ENCODE measurements around the gene CPNE6.
"Not testable (repeated sequence)": the region's sequence is repeated elsewhere in the genome, so short reads cannot be mapped to it uniquely, and the experiment has no call there.

CPNE6 gene

GRCh38 chr14:24071144-24071697 lies at the start of gene CPNE6:
CPNE6 (plus strand) TSS chr14:24071562; CDS start chr14:24072937, 1,375 bp downstream.
- H3K27ac Mint-ChIP-seq: no peak within 1 kb of the TSS
- DNase-seq: peak in 1 of 2 donors; percentile 37
- H3K27me3 Mint-ChIP-seq: peaks cover 8% of the 10 kb centered on the region
- ATAC-seq: peak; percentile 74
- no peaks in the 10 kb centered on the region for H3K9me3 Mint-ChIP-seq
- peaks cover 28% of the 10 kb centered on the region for H3K4me1 Mint-ChIP-seq
- H3K4me3 Mint-ChIP-seq: no peak within 1 kb of the TSS

GRCh38 chr14:24024939-24025418 lies 46.4 kb upstream of the CPNE6 start:
- not testable (repeated sequence) for H3K4me3 Mint-ChIP-seq, ATAC-seq, DNase-seq, H3K4me1 Mint-ChIP-seq, H3K27ac Mint-ChIP-seq
- Mint-ChIP-seq H3K9me3 (peaks cover 0 to 15% of the 10 kb centered on the region in 2 donors), H3K27me3 (peaks cover 27% of the 10 kb centered on the region)

GRCh38 chr14:24029687-24030086 lies 41.7 kb upstream of the CPNE6 start:
- peaks cover 11% of the 10 kb centered on the region for H3K4me1 Mint-ChIP-seq
- H3K4me3 Mint-ChIP-seq, DNase-seq, ATAC-seq, H3K27ac Mint-ChIP-seq: not testable (repeated sequence)
- peaks cover 7 to 33% of the 10 kb centered on the region in 2 donors for H3K9me3 Mint-ChIP-seq
- peaks cover 27% of the 10 kb centered on the region for H3K27me3 Mint-ChIP-seq

- not testable (repeated sequence) for H3K27ac Mint-ChIP-seq, ATAC-seq, H3K4me3 Mint-ChIP-seq, DNase-seq, H3K4me1 Mint-ChIP-seq
- Mint-ChIP-seq H3K9me3 (peaks cover 7 to 30% of the 10 kb centered on the region in 2 donors), H3K27me3 (peaks cover 20% of the 10 kb centered on the region)
Measured at GRCh38 chr14:24031331-24031730, 40.0 kb upstream of the CPNE6 start.

- Mint-ChIP-seq H3K9me3 (peaks cover 7 to 18% of the 10 kb centered on the region in 2 donors), H3K4me3 (no peak overlapping the region), H3K27me3 (peaks cover 5% of the 10 kb centered on the region), H3K27ac (no peak overlapping the region), H3K4me1 (peaks cover 15% of the 10 kb centered on the region)
- DNase-seq (no peak), ATAC-seq (no peak)
Measured at GRCh38 chr14:24032727-24033418, 38.5 kb upstream of the CPNE6 start.

- H3K27me3 Mint-ChIP-seq, DNase-seq: not testable (repeated sequence)
- H3K9me3 Mint-ChIP-seq: peaks cover 7 to 18% of the 10 kb centered on the region in 2 donors
- H3K4me1 Mint-ChIP-seq: peaks cover 15% of the 10 kb centered on the region
- peak overlapping the region; percentile 89 to 96 for H3K4me3 Mint-ChIP-seq
- H3K27ac Mint-ChIP-seq: peak overlapping the region in 1 of 2 donors; percentile 43
- ATAC-seq: peak; percentile 53
Measured at GRCh38 chr14:24035769-24036168, 35.6 kb upstream of the CPNE6 start.

GRCh38 chr14:24036169-24036962 lies 35.0 kb upstream of the CPNE6 start:
- H3K4me3 Mint-ChIP-seq: peak overlapping the region; percentile 89 to 96
- peaks cover 3 to 12% of the 10 kb centered on the region in 2 donors for H3K9me3 Mint-ChIP-seq
- DNase-seq (peak; percentile 67 to 68), ATAC-seq (peak; percentile 87)
- peak overlapping the region; percentile 87 to 91 for H3K27ac Mint-ChIP-seq
- H3K27me3 Mint-ChIP-seq: peaks cover 5% of the 10 kb centered on the region
- H3K4me1 Mint-ChIP-seq: peaks cover 15% of the 10 kb centered on the region

- peak; percentile 29 for ATAC-seq
- not testable (repeated sequence) for DNase-seq, H3K27me3 Mint-ChIP-seq, H3K9me3 Mint-ChIP-seq
- H3K27ac Mint-ChIP-seq: peak overlapping the region; percentile 87 to 91
- H3K4me1 Mint-ChIP-seq: peaks cover 15% of the 10 kb centered on the region
- H3K4me3 Mint-ChIP-seq: peak overlapping the region; percentile 89 to 96
Measured at GRCh38 chr14:24036963-24037657, 34.3 kb upstream of the CPNE6 start.

GRCh38 chr14:24037658-24038037 lies 33.7 kb upstream of the CPNE6 start:
- H3K4me1 Mint-ChIP-seq: peaks cover 15% of the 10 kb centered on the region
- peaks cover 0 to 1% of the 10 kb centered on the region in 2 donors for H3K9me3 Mint-ChIP-seq
- H3K27ac Mint-ChIP-seq: no peak overlapping the region
- ATAC-seq (no peak), DNase-seq (no peak)
- peaks cover 8% of the 10 kb centered on the region for H3K27me3 Mint-ChIP-seq
- no peak overlapping the region for H3K4me3 Mint-ChIP-seq

GRCh38 chr14:24038686-24039085 lies 32.7 kb upstream of the CPNE6 start:
- H3K9me3 Mint-ChIP-seq: no peaks in the 10 kb centered on the region
- DNase-seq (no peak), ATAC-seq (no peak)
- peaks cover 12% of the 10 kb centered on the region for H3K27me3 Mint-ChIP-seq
- peaks cover 15% of the 10 kb centered on the region for H3K4me1 Mint-ChIP-seq
- no peak overlapping the region for H3K4me3 Mint-ChIP-seq
- peak overlapping the region in 1 of 2 donors; percentile 24 for H3K27ac Mint-ChIP-seq

- H3K9me3 Mint-ChIP-seq: no peaks in the 10 kb centered on the region
Measured at GRCh38 chr14:24040692-24041091, 30.7 kb upstream of the CPNE6 start.

GRCh38 chr14:24042746-24043145 lies 28.6 kb upstream of the CPNE6 start:
- no peak overlapping the region for H3K4me3 Mint-ChIP-seq
- ATAC-seq: no peak
- no peaks in the 10 kb centered on the region for H3K9me3 Mint-ChIP-seq

More at GRCh38 chr14:24040692-24041091, 30.7 kb upstream of the CPNE6 start:
- Mint-ChIP-seq H3K27ac (no peak overlapping the region), H3K4me1 (peaks cover 18% of the 10 kb centered on the region), H3K27me3 (peaks cover 12% of the 10 kb centered on the region), H3K4me3 (no peak overlapping the region)
- no peak for ATAC-seq
- DNase-seq: no peak

GRCh38 chr14:24049002-24049401 lies 22.4 kb upstream of the CPNE6 start:
- not testable (repeated sequence) for DNase-seq, H3K27ac Mint-ChIP-seq, H3K9me3 Mint-ChIP-seq, H3K4me3 Mint-ChIP-seq, ATAC-seq
- peaks cover 34% of the 10 kb centered on the region for H3K4me1 Mint-ChIP-seq
- H3K27me3 Mint-ChIP-seq: peaks cover 37% of the 10 kb centered on the region

More at GRCh38 chr14:24042746-24043145, 28.6 kb upstream of the CPNE6 start:
- H3K27me3 Mint-ChIP-seq: peaks cover 12% of the 10 kb centered on the region
- no peak overlapping the region for H3K27ac Mint-ChIP-seq
- peaks cover 11% of the 10 kb centered on the region for H3K4me1 Mint-ChIP-seq
- DNase-seq: no peak

GRCh38 chr14:24050753-24051152 lies 20.6 kb upstream of the CPNE6 start:
- not testable (repeated sequence) for ATAC-seq, DNase-seq, H3K9me3 Mint-ChIP-seq
- Mint-ChIP-seq H3K27me3 (peaks cover 54% of the 10 kb centered on the region), H3K4me1 (peaks cover 24% of the 10 kb centered on the region), H3K27ac (peak overlapping the region; percentile 45 to 89), H3K4me3 (peak overlapping the region; percentile 59 to 80)
